SK-N-SH treated with all-trans-retinoic acid at 6 μM for 48 hours (cell line): ENCODE results near the gene STX18.
"Not testable (repeated sequence)": the region's sequence is repeated elsewhere in the genome, so short reads cannot be mapped to it uniquely, and the experiment has no call there.

Experiments used
- ATAC-seq: fragments of 200-7000 bp; cut with Tn5 transposase; 3 replicates; pipeline ENCODE4 v1.9.1; 2020; ENCODE audit warnings: mild to moderate bottlenecking, moderate library complexity
- ARNTL ChIP-seq: fragments of 450-650 bp; formaldehyde crosslinking; IDR thresholded peaks from 2 replicates; pipeline ENCODE4 v1.5.0; 2020; ENCODE audit warnings: low read depth, mild to moderate bottlenecking, moderate library complexity, borderline replicate concordance
- BACH2 ChIP-seq: fragments of 250-450 bp; sonication (Bioruptor Pico); IDR thresholded peaks from 2 replicates; pipeline ENCODE4 v1.9.0; 2021; ENCODE audit warnings: mild to moderate bottlenecking, borderline replicate concordance
- CREB5 ChIP-seq: fragments of 250-450 bp; sonication (Bioruptor Pico); IDR thresholded peaks from 2 replicates; pipeline ENCODE4 v1.5.1; 2020; ENCODE audit warnings: low read depth, mild to moderate bottlenecking, moderate library complexity
- CSDC2 ChIP-seq: fragments of 250-450 bp; sonication (Bioruptor Pico); IDR thresholded peaks from 2 replicates; pipeline ENCODE4 v1.5.0; 2020; ENCODE audit warnings: mild to moderate bottlenecking, moderate library complexity
- ESRRG ChIP-seq: fragments of 250-450 bp; sonication (Bioruptor Pico); IDR thresholded peaks from 2 replicates; pipeline ENCODE4 v1.6.1; 2021; ENCODE audit warnings: mild to moderate bottlenecking
- GLIS3 ChIP-seq: fragments of 250-450 bp; sonication (Bioruptor Pico); IDR thresholded peaks from 2 replicates; pipeline ENCODE4 v1.5.0; 2020; ENCODE audit warnings: mild to moderate bottlenecking, moderate library complexity
- ISL1 ChIP-seq: fragments of 250-450 bp; sonication (Bioruptor Pico); IDR thresholded peaks from 2 replicates; pipeline ENCODE4 v2.1.2; 2022; ENCODE audit warnings: mild to moderate bottlenecking, moderate library complexity
- OSR1 ChIP-seq: fragments of 250-450 bp; sonication (Bioruptor Pico); IDR thresholded peaks from 2 replicates; pipeline ENCODE4 v1.8.0; 2022; ENCODE audit warnings: moderate library complexity, mild to moderate bottlenecking, inconsistent platforms
- POU6F1 ChIP-seq: fragments of 250-450 bp; sonication (Bioruptor Pico); IDR thresholded peaks from 2 replicates; pipeline ENCODE4 v1.8.0; 2021; ENCODE audit warnings: low read depth, mild to moderate bottlenecking, moderate library complexity, borderline replicate concordance
- PPARA ChIP-seq: fragments of 250-450 bp; sonication (Bioruptor Pico); IDR thresholded peaks from 2 replicates; pipeline ENCODE4 v1.5.0; 2020; ENCODE audit warnings: mild to moderate bottlenecking, borderline replicate concordance
- RARB ChIP-seq: fragments of 250-450 bp; sonication (Bioruptor Pico); IDR thresholded peaks from 2 replicates; pipeline ENCODE4 v1.8.0; 2021; ENCODE audit warnings: mild to moderate bottlenecking, moderate library complexity
- SNAI2 ChIP-seq: fragments of 250-450 bp; sonication (Bioruptor Pico); IDR thresholded peaks from 2 replicates; pipeline ENCODE4 v1.5.0; 2020; ENCODE audit warnings: mild to moderate bottlenecking, moderate library complexity
- TCF4 ChIP-seq: fragments of 250-450 bp; sonication (Bioruptor Pico); IDR thresholded peaks from 2 replicates; pipeline ENCODE4 v1.8.0; 2021; ENCODE audit warnings: mild to moderate bottlenecking, moderate library complexity, borderline replicate concordance
- TOX ChIP-seq: fragments of 250-450 bp; sonication (Bioruptor Pico); IDR thresholded peaks from 2 replicates; pipeline ENCODE4 v1.8.0; 2021; ENCODE audit warnings: mild to moderate bottlenecking, moderate library complexity, borderline replicate concordance
- ZC3H10 ChIP-seq: fragments of 250-450 bp; sonication (Bioruptor Pico); IDR thresholded peaks from 2 replicates; pipeline ENCODE4 v1.5.1; 2021; ENCODE audit warnings: mild to moderate bottlenecking, moderate library complexity
- ZFP3 ChIP-seq: fragments of 250-450 bp; sonication (Bioruptor Pico); IDR thresholded peaks from 2 replicates; pipeline ENCODE4 v1.5.0; 2020; ENCODE audit warnings: mild to moderate bottlenecking, moderate library complexity
- ZFP30 ChIP-seq: fragments of 450-650 bp; formaldehyde crosslinking; IDR thresholded peaks from 2 replicates; pipeline ENCODE4 v1.5.0; 2022; ENCODE audit warnings: mild to moderate bottlenecking, moderate library complexity
- ZNF70 ChIP-seq: fragments of 450-650 bp; formaldehyde crosslinking; IDR thresholded peaks from 2 replicates; pipeline ENCODE4 v1.5.0; 2020; ENCODE audit warnings: mild to moderate bottlenecking, moderate library complexity
- ZNF8 ChIP-seq: fragments of 450-650 bp; formaldehyde crosslinking; IDR thresholded peaks from 2 replicates; pipeline ENCODE4 v1.5.0; 2020; ENCODE audit warnings: mild to moderate bottlenecking, moderate library complexity
- TF ChIP-seq, protein P1 (sequence below): fragments of 250-450 bp; sonication (Bioruptor Pico); IDR thresholded peaks from 2 replicates; pipeline ENCODE4 v1.8.0; 2020; ENCODE audit warnings: mild to moderate bottlenecking, moderate library complexity, borderline replicate concordance
- TF ChIP-seq, protein P2 (sequence below): fragments of 250-450 bp; sonication (Bioruptor Pico); IDR thresholded peaks from 2 replicates; pipeline ENCODE4 v1.5.1; 2021; ENCODE audit warnings: mild to moderate bottlenecking, moderate library complexity

Gene STX18

DNA sequence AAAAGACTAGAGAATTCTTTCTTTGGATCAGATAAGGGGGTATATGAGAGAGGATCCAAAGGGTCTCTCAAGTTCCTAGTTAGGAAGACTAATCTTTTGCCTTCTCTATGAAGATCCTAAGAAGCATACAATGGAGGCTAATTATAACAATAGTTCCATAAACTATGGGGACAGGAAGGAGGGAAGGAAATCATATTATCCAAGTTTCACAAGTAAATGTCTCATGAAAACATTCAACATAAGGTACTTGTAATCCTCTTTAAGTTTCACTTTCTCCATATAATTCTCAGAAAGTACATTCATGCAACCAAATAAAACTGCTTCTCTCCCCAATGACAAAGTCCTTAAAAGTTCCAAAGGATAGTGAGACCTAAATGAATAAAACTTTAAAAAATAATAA, 27.1 kb downstream of the STX18 start:
- no peak for TF ChIP-seq CSDC2 (CRISPR knock-in tag)
- no peak for TF ChIP-seq TCF4 (CRISPR knock-in tag)
- TF ChIP-seq POU6F1 (CRISPR knock-in tag): no peak
- no peak for TF ChIP-seq CREB5
- no peak for TF ChIP-seq ZNF70 (CRISPR knock-in tag)
- TF ChIP-seq ESRRG (CRISPR knock-in tag): no peak
- TF ChIP-seq, protein P1, sequence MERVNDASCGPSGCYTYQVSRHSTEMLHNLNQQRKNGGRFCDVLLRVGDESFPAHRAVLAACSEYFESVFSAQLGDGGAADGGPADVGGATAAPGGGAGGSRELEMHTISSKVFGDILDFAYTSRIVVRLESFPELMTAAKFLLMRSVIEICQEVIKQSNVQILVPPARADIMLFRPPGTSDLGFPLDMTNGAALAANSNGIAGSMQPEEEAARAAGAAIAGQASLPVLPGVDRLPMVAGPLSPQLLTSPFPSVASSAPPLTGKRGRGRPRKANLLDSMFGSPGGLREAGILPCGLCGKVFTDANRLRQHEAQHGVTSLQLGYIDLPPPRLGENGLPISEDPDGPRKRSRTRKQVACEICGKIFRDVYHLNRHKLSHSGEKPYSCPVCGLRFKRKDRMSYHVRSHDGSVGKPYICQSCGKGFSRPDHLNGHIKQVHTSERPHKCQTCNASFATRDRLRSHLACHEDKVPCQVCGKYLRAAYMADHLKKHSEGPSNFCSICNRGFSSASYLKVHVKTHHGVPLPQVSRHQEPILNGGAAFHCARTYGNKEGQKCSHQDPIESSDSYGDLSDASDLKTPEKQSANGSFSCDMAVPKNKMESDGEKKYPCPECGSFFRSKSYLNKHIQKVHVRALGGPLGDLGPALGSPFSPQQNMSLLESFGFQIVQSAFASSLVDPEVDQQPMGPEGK (CRISPR knock-in tag): no peak
- TF ChIP-seq TOX (CRISPR knock-in tag): no peak
- no peak for TF ChIP-seq ZC3H10 (CRISPR knock-in tag)
- TF ChIP-seq OSR1 (CRISPR knock-in tag): no peak
- TF ChIP-seq RARB (CRISPR knock-in tag): no peak
- no peak for ATAC-seq

- ATAC-seq: no peak
- TF ChIP-seq ZNF8 (CRISPR knock-in tag) (no peak), PPARA (CRISPR knock-in tag) (no peak), ZC3H10 (CRISPR knock-in tag) (no peak), ZNF70 (CRISPR knock-in tag) (no peak), OSR1 (CRISPR knock-in tag) (no peak), GLIS3 (CRISPR knock-in tag) (no peak), CSDC2 (CRISPR knock-in tag) (no peak), ARNTL (CRISPR knock-in tag) (no peak), BACH2 (no peak), POU6F1 (CRISPR knock-in tag) (no peak)
- TF ChIP-seq, protein P2, sequence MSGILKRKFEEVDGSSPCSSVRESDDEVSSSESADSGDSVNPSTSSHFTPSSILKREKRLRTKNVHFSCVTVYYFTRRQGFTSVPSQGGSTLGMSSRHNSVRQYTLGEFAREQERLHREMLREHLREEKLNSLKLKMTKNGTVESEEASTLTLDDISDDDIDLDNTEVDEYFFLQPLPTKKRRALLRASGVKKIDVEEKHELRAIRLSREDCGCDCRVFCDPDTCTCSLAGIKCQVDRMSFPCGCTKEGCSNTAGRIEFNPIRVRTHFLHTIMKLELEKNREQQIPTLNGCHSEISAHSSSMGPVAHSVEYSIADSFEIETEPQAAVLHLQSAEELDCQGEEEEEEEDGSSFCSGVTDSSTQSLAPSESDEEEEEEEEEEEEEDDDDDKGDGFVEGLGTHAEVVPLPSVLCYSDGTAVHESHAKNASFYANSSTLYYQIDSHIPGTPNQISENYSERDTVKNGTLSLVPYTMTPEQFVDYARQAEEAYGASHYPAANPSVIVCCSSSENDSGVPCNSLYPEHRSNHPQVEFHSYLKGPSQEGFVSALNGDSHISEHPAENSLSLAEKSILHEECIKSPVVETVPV: no peak
Measured at GRCh38 chr4:4512282-4512681, 29.6 kb downstream of the STX18 start.

- not testable (repeated sequence) for ATAC-seq
Measured at GRCh38 chr4:4510641-4511040, 31.2 kb downstream of the STX18 start.

GRCh38 chr4:4509521-4509920, 32.3 kb downstream of the STX18 start:
- no peak for ATAC-seq
- no peak for TF ChIP-seq ZFP30 (CRISPR knock-in tag)
- no peak for TF ChIP-seq CSDC2 (CRISPR knock-in tag)
- no peak for TF ChIP-seq ZNF70 (CRISPR knock-in tag)
- no peak for TF ChIP-seq PPARA (CRISPR knock-in tag)
- TF ChIP-seq CREB5: no peak
- no peak for TF ChIP-seq ISL1 (CRISPR knock-in tag)
- no peak for TF ChIP-seq BACH2
- TF ChIP-seq POU6F1 (CRISPR knock-in tag): no peak
- no peak for TF ChIP-seq ZNF8 (CRISPR knock-in tag)
- TF ChIP-seq ZFP3 (CRISPR knock-in tag): no peak
- TF ChIP-seq SNAI2: no peak
- TF ChIP-seq, protein P1 (CRISPR knock-in tag): no peak
- no peak for TF ChIP-seq TCF4 (CRISPR knock-in tag)
- no peak for TF ChIP-seq ARNTL (CRISPR knock-in tag)
- TF ChIP-seq ESRRG (CRISPR knock-in tag): no peak
